LNCAP (cell line): ENCODE measurements around the gene KIR2DL3.

Experiments
- CTCF ChIP-seq: fragments of 450-650 bp; IDR thresholded peaks from 2 replicates; pipeline ENCODE4 v1.5.1; 2017; ENCODE audit warnings: mild to moderate bottlenecking

Gene KIR2DL3

GRCh38 chr19:54792814-54793213 is 54.5 kb downstream of the KIR2DL3 start:
- no peak for TF ChIP-seq CTCF

DNA sequence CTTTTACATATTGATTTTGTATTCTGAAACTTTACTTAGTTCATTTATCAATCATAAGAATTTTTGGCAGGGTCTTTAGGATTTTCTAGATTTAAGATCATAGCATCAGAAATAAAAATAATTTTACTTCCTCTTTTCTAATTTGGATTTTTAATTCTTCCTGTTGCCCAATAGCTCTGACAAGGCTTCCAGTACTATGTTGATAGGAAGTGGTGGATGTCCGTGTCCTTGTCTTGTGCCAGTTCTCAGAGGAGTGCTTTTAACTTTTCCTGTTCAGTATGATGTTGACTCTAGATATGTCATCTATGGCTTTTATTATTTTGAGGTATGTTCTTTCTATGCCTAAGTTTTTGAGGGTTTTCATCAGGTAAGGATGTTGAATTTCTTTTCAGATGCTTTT is 57.4 kb downstream of the KIR2DL3 start:
- TF ChIP-seq CTCF = no peak
